SK-N-SH treated with all-trans-retinoic acid at 6 μM for 48 hours (cell line): ENCODE data around the gene CACNA2D3.

Experiments
- ARNTL ChIP-seq: fragments of 450-650 bp; formaldehyde crosslinking; IDR thresholded peaks from 2 replicates; pipeline ENCODE4 v1.5.0; 2020; ENCODE audit warnings: low read depth, mild to moderate bottlenecking, moderate library complexity, borderline replicate concordance
- BACH2 ChIP-seq: fragments of 250-450 bp; sonication (Bioruptor Pico); IDR thresholded peaks from 2 replicates; pipeline ENCODE4 v1.9.0; 2021; ENCODE audit warnings: mild to moderate bottlenecking, borderline replicate concordance
- CREB5 ChIP-seq: fragments of 250-450 bp; sonication (Bioruptor Pico); IDR thresholded peaks from 2 replicates; pipeline ENCODE4 v1.5.1; 2020; ENCODE audit warnings: low read depth, mild to moderate bottlenecking, moderate library complexity
- CSDC2 ChIP-seq: fragments of 250-450 bp; sonication (Bioruptor Pico); IDR thresholded peaks from 2 replicates; pipeline ENCODE4 v1.5.0; 2020; ENCODE audit warnings: mild to moderate bottlenecking, moderate library complexity
- ESRRG ChIP-seq: fragments of 250-450 bp; sonication (Bioruptor Pico); IDR thresholded peaks from 2 replicates; pipeline ENCODE4 v1.6.1; 2021; ENCODE audit warnings: mild to moderate bottlenecking
- GLIS3 ChIP-seq: fragments of 250-450 bp; sonication (Bioruptor Pico); IDR thresholded peaks from 2 replicates; pipeline ENCODE4 v1.5.0; 2020; ENCODE audit warnings: mild to moderate bottlenecking, moderate library complexity
- OSR1 ChIP-seq: fragments of 250-450 bp; sonication (Bioruptor Pico); IDR thresholded peaks from 2 replicates; pipeline ENCODE4 v1.8.0; 2022; ENCODE audit warnings: moderate library complexity, mild to moderate bottlenecking, inconsistent platforms
- PATZ1 ChIP-seq: fragments of 250-450 bp; sonication (Bioruptor Pico); IDR thresholded peaks from 2 replicates; pipeline ENCODE4 v1.8.0; 2020; ENCODE audit warnings: mild to moderate bottlenecking, moderate library complexity, borderline replicate concordance
- POU6F1 ChIP-seq: fragments of 250-450 bp; sonication (Bioruptor Pico); IDR thresholded peaks from 2 replicates; pipeline ENCODE4 v1.8.0; 2021; ENCODE audit warnings: low read depth, mild to moderate bottlenecking, moderate library complexity, borderline replicate concordance
- RARB ChIP-seq: fragments of 250-450 bp; sonication (Bioruptor Pico); IDR thresholded peaks from 2 replicates; pipeline ENCODE4 v1.8.0; 2021; ENCODE audit warnings: mild to moderate bottlenecking, moderate library complexity
- TCF4 ChIP-seq: fragments of 250-450 bp; sonication (Bioruptor Pico); IDR thresholded peaks from 2 replicates; pipeline ENCODE4 v1.8.0; 2021; ENCODE audit warnings: mild to moderate bottlenecking, moderate library complexity, borderline replicate concordance
- TOX ChIP-seq: fragments of 250-450 bp; sonication (Bioruptor Pico); IDR thresholded peaks from 2 replicates; pipeline ENCODE4 v1.8.0; 2021; ENCODE audit warnings: mild to moderate bottlenecking, moderate library complexity, borderline replicate concordance
- ZFP3 ChIP-seq: fragments of 250-450 bp; sonication (Bioruptor Pico); IDR thresholded peaks from 2 replicates; pipeline ENCODE4 v1.5.0; 2020; ENCODE audit warnings: mild to moderate bottlenecking, moderate library complexity
- ZFP30 ChIP-seq: fragments of 450-650 bp; formaldehyde crosslinking; IDR thresholded peaks from 2 replicates; pipeline ENCODE4 v1.5.0; 2022; ENCODE audit warnings: mild to moderate bottlenecking, moderate library complexity

GRCh38 chr3:54936561-54936960 lies 814.2 kb downstream of the CACNA2D3 start:
- TF ChIP-seq ARNTL (CRISPR knock-in tag): no peak
- no peak for TF ChIP-seq CSDC2 (CRISPR knock-in tag)
- no peak for TF ChIP-seq ESRRG (CRISPR knock-in tag)
- no peak for TF ChIP-seq CREB5 (CRISPR knock-in tag)
- TF ChIP-seq TOX (CRISPR knock-in tag): no peak
- no peak for TF ChIP-seq PATZ1 (CRISPR knock-in tag)
- no peak for TF ChIP-seq GLIS3 (CRISPR knock-in tag)
- no peak for TF ChIP-seq BACH2 (CRISPR knock-in tag)
- TF ChIP-seq POU6F1 (CRISPR knock-in tag): no peak
- no peak for TF ChIP-seq OSR1 (CRISPR knock-in tag)
- no peak for TF ChIP-seq RARB (CRISPR knock-in tag)
- TF ChIP-seq ZFP30: no peak
- TF ChIP-seq ZFP3 (CRISPR knock-in tag): no peak
- TF ChIP-seq TCF4 (CRISPR knock-in tag): no peak
